Gastroesophageal sphincter (tissue), 4 donors: ENCODE measurements around the gene PLXDC2. TPM values are rescaled to one million over a fixed set of nuclear protein-coding genes. Genes with fewer than 3 reads are reported as not detected.
A peak's percentile ranks its signal among the peaks of the same experiment; 100 is the strongest.

Experiments used
- ATAC-seq: fragments of 150-250 bp; one replicate; pipeline ENCODE4 v1.9.1; 2016; ENCODE audit warnings: mild to moderate bottlenecking, moderate library complexity
- H3K27ac ChIP-seq, 4 donors: fragments of 200-600 bp; sonication (generic) in 3 of 4; 1 replicate in 3 of 4; 2 replicates in 1 of 4; pipeline ENCODE4 v1.5.1; 2016 to 2019
- H3K27me3 ChIP-seq: fragments of 200-600 bp; sonication (generic); one replicate; pipeline ENCODE4 v1.5.1; 2019
- H3K36me3 ChIP-seq, 2 donors: fragments of 200-600 bp; sonication (generic); one replicate each; pipeline ENCODE4 v1.5.1; 2019; ENCODE audit warnings: control low read depth in 1 of 2
- H3K4me1 ChIP-seq, 3 donors: fragments of 200-600 bp; sonication (generic); 1 replicate in 2 of 3; 2 replicates in 1 of 3; pipeline ENCODE4 v1.5.1; 2016 to 2019; ENCODE audit warnings: control low read depth in 2 of 3
- H3K4me3 ChIP-seq, 2 donors: fragments of 200-600 bp; sonication (generic); one replicate each; pipeline ENCODE4 v1.5.1; 2019; ENCODE audit warnings: mild to moderate bottlenecking in 1 of 2, moderate library complexity in 1 of 2
- H3K9me3 ChIP-seq, 3 donors: fragments of 200-600 bp; sonication (generic); one replicate each; pipeline ENCODE4 v1.5.1; 2017 to 2019; ENCODE audit warnings: control low read depth in 2 of 3
- EP300 ChIP-seq: sonication (generic); formaldehyde crosslinking; IDR thresholded peaks from one replicate; pipeline ENCODE4 v1.6.1; 2017; ENCODE audit warnings: antibody characterized with exemption, mild to moderate bottlenecking
- POLR2A ChIP-seq, 2 donors: fragments of 450-650 bp; IDR thresholded peaks; one replicate each; pipeline ENCODE4 v1.6.1; 2017; ENCODE audit warnings: antibody characterized with exemption in 2 of 2, mild to moderate bottlenecking in 2 of 2, moderate library complexity in 1 of 2
- POLR2AphosphoS5 ChIP-seq: sonication (generic); formaldehyde crosslinking; IDR thresholded peaks from one replicate; pipeline ENCODE4 v1.6.1; 2017; ENCODE audit warnings: antibody characterized with exemption
- WGBS, 2 donors: methylation state at CpG; one replicate each; pipeline ENCODE4 v1.1.5; 2018; ENCODE audit warnings: low coverage in 1 of 2; 5-methylcytosine and 5-hydroxymethylcytosine counted together
- total RNA-seq, 4 donors: library from RNA; depleted of rRNA; stranded (reverse); fragments of >200 nt; gene quantifications; one replicate each; pipeline ENCODE4 v1.1.0, GENCODE V29; 2016
- TF ChIP-seq, protein P1 (sequence below), 4 experiments: fragments of 200-600 bp in 2 of 4; fragments of 450-650 bp in 2 of 4; sonication (generic) in 1 of 4; IDR thresholded peaks; one replicate each; pipeline ENCODE4 v1.5.1; 2017 to 2019; ENCODE audit warnings: antibody characterized with exemption in 4 of 4, mild to moderate bottlenecking in 2 of 4, moderate library complexity in 2 of 4

PLXDC2 gene
- total RNA-seq, 4 donors from 2014 or later: 32.3 to 65.5 (median 50.5) TPM

DNA sequence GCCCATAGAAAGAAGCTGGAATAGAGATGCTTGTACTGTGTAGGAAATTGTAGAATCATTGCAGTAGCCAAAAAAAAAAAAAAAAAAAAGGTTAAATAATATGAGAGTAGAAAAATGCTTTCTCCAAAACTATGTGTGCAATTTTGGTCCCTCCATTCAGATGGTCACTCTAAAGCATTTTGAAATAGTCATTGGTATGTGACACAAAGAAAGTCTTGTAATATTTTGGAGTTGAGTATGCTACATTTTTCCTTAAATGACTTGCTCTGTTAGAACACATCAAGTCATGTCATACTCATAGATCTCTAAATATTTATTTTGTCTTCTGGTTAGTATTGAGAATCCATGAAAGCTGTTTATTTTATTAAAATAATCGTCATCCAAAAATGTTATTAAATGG, 424.4 kb downstream of the PLXDC2 start:
- 43 to 72% methylated on average over 1 of the region's 1 CpG for WGBS, 2 donors
- H3K4me1 ChIP-seq: no peaks in the 10 kb centered on the region

GRCh38 chr10:20247454-20247853, 431.2 kb downstream of the PLXDC2 start:
- ATAC-seq: no peak

More for the DNA sequence above, 424.4 kb downstream of the PLXDC2 start:
- TF ChIP-seq POLR2AphosphoS5 (no peak), EP300 (no peak)
- Histone ChIP-seq H3K4me3 (no peak overlapping the region), H3K36me3 (peaks cover 0 to 14% of the 10 kb centered on the region in 2 donors), H3K27me3 (no peaks in the 10 kb centered on the region), H3K9me3 (no peaks in the 10 kb centered on the region), H3K27ac (no peak overlapping the region)
- no peak for ATAC-seq

DNA sequence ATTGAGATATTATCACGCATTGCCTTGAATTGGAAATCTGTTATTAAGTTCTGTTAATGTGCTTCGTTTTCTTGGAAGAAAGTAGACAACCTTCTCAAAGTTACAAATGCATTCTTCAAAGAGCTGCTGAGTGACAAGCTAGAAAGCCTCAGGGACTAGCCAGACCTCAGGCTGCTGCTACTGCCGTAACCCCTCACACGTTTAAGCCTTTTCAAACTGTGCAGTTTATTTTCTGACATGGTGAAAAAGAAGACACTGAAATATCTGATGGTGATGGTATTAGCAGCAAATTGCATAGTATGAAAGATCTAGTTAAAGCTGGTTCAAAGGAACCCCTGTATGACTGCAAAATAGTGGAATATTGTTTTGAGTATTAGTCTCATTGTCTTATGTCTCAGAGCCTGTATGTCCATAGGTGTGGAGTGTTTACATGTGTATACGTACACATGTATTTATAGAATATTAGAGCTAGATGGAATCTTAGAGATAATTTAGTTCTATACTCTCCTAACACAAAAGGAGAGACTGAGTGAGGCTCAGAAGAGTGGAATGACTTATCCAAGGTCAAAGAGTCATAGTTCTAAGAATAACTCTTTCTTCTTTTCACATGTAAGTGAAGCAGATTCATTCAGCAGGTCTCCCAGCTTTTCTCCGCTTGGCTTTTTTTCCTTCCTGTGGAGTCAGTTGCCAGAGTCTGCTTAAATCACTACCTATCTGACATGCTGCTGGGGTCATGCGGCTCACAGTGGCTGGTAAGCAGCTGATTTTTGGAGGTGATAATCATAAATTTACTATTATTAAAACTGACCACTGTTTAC, 431.9 kb downstream of the PLXDC2 start:
- H3K36me3 ChIP-seq: peaks cover 0 to 50% of the 10 kb centered on the region in 2 donors
- no peak for ATAC-seq
- H3K27ac ChIP-seq: no peak overlapping the region
- no peaks in the 10 kb centered on the region for H3K27me3 ChIP-seq
- WGBS, 2 donors: 81 to 83% methylated on average over 7 of the region's 7 CpGs
- no peaks in the 10 kb centered on the region for H3K9me3 ChIP-seq
- H3K4me1 ChIP-seq: no peaks in the 10 kb centered on the region
- TF ChIP-seq, protein P1, sequence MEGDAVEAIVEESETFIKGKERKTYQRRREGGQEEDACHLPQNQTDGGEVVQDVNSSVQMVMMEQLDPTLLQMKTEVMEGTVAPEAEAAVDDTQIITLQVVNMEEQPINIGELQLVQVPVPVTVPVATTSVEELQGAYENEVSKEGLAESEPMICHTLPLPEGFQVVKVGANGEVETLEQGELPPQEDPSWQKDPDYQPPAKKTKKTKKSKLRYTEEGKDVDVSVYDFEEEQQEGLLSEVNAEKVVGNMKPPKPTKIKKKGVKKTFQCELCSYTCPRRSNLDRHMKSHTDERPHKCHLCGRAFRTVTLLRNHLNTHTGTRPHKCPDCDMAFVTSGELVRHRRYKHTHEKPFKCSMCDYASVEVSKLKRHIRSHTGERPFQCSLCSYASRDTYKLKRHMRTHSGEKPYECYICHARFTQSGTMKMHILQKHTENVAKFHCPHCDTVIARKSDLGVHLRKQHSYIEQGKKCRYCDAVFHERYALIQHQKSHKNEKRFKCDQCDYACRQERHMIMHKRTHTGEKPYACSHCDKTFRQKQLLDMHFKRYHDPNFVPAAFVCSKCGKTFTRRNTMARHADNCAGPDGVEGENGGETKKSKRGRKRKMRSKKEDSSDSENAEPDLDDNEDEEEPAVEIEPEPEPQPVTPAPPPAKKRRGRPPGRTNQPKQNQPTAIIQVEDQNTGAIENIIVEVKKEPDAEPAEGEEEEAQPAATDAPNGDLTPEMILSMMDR (IDR thresholded peaks at IDR 0.05): no peak
- TF ChIP-seq EP300 (no peak), POLR2A (IDR thresholded peaks at IDR 0.05) (no peak), POLR2AphosphoS5 (no peak)
- H3K4me3 ChIP-seq: no peak overlapping the region

More at GRCh38 chr10:20247454-20247853, 431.2 kb downstream of the PLXDC2 start:
- TF ChIP-seq, protein P1 (IDR thresholded peaks at IDR 0.05): no peak
- TF ChIP-seq EP300 (no peak), POLR2A (IDR thresholded peaks at IDR 0.05) (no peak), POLR2AphosphoS5 (no peak)
- no peak overlapping the region for H3K4me3 ChIP-seq
- 79 to 81% methylated on average over 3 of the region's 3 CpGs for WGBS, 2 donors
- no peaks in the 10 kb centered on the region for H3K27me3 ChIP-seq
- H3K36me3 ChIP-seq: peaks cover 0 to 50% of the 10 kb centered on the region in 2 donors
- H3K4me1 ChIP-seq: no peaks in the 10 kb centered on the region
- no peaks in the 10 kb centered on the region for H3K9me3 ChIP-seq
- no peak overlapping the region for H3K27ac ChIP-seq

DNA sequence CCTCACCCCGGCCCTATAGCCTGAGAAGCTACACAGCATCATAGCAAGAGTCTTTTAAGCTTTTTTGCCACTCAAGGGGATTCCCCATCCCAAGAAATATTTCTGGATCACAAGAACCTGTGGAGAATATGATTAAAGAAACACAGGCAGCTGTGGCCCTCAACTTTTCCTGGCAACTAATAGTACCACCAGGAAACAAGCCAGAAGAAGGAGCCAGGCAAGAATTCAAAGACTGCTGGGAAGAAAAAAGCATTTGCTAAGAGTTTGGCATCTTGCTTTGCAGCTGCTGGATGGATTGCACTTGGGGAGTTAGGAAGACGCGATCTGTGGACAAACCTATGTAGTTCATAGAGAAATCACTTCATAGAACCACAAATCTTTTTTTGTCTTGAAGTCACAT, 437.8 kb downstream of the PLXDC2 start:
- peak; percentile 55 for ATAC-seq
- H3K4me3 ChIP-seq: no peak overlapping the region
- peak overlapping the region in 3 of 4 donors; percentile 5 to 45 (median 20) for H3K27ac ChIP-seq

DNA sequence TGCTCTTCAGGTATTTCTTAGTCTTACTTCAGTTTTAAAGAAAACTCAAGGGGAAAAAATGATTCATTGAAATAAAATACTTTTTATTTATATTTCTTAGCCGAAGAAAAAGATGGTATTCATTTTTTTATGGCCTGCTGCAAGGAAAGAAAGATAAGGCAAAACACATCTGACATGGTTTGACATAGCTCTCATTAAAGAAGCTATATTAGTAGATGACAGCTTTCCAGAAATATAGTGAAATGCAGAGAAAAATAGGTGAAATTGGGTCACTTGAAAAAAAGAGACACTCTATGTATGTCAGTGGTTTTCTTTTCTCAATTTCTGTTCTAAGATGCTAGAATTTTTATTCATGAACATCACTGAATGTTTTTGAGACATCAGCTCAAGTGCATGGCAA, 438.3 kb downstream of the PLXDC2 start:
- ATAC-seq: no peak
- Histone ChIP-seq H3K4me3 (no peak overlapping the region), H3K9me3 (no peaks in the 10 kb centered on the region), H3K4me1 (peaks cover 0 to 10% (median 4%) of the 10 kb centered on the region in 3 donors), H3K27ac (no peak overlapping the region), H3K36me3 (peaks cover 0 to 7% of the 10 kb centered on the region in 2 donors), H3K27me3 (no peaks in the 10 kb centered on the region)
- 4 to 29% methylated on average over 1 of the region's 1 CpG for WGBS, 2 donors
- TF ChIP-seq, protein P1 (IDR thresholded peaks at IDR 0.05): no peak
- TF ChIP-seq EP300 (no peak), POLR2A (IDR thresholded peaks at IDR 0.05) (no peak), POLR2AphosphoS5 (no peak)

More for the DNA sequence above, 437.8 kb downstream of the PLXDC2 start:
- WGBS, 2 donors: 0 to 6% methylated on average over 3 of the region's 3 CpGs
- Histone ChIP-seq H3K4me1 (peaks cover 0 to 10% (median 4%) of the 10 kb centered on the region in 3 donors), H3K27me3 (no peaks in the 10 kb centered on the region), H3K36me3 (peaks cover 0 to 7% of the 10 kb centered on the region in 2 donors), H3K9me3 (no peaks in the 10 kb centered on the region)
- peak; percentile 63 for TF ChIP-seq POLR2AphosphoS5
- TF ChIP-seq, protein P1 (IDR thresholded peaks at IDR 0.05): no peak
